ENCODE measurements around the gene RBM20.

DNA sequence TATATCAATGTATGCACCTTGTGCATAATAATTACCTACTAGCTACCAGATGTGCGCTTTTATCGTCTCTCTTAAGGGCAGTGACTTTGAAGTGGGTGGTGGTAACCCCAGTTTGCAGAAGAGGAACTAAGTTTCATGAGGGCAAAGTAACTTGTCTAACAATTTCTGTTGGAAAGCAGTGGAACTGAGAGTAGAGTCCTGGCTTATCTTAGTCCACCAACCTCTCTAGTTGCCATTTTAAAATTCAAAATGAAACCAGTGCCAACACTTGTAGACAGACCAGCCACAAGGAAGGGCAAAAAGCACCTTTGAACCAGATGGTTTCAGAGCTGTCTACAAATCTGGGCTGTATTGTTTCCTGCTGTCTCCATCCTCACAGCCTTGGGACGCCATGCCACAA is 32.0 kb upstream of the RBM20 start:
- TF ChIP-seq POLR2A (IDR thresholded peaks at IDR 0.05) = no peak
- TF ChIP-seq, protein P1, sequence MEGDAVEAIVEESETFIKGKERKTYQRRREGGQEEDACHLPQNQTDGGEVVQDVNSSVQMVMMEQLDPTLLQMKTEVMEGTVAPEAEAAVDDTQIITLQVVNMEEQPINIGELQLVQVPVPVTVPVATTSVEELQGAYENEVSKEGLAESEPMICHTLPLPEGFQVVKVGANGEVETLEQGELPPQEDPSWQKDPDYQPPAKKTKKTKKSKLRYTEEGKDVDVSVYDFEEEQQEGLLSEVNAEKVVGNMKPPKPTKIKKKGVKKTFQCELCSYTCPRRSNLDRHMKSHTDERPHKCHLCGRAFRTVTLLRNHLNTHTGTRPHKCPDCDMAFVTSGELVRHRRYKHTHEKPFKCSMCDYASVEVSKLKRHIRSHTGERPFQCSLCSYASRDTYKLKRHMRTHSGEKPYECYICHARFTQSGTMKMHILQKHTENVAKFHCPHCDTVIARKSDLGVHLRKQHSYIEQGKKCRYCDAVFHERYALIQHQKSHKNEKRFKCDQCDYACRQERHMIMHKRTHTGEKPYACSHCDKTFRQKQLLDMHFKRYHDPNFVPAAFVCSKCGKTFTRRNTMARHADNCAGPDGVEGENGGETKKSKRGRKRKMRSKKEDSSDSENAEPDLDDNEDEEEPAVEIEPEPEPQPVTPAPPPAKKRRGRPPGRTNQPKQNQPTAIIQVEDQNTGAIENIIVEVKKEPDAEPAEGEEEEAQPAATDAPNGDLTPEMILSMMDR (IDR thresholded peaks at IDR 0.05) = no peak

Data from uterus (tissue), 2 donors.